AG04450 (cell line): ENCODE results near the gene DNAJC5G. TPM values are rescaled to one million over a fixed set of nuclear protein-coding genes. Genes with fewer than 3 reads are reported as not detected.

Source experiments
- CTCF ChIA-PET: fragments of 300-600, 350-600 bp; formaldehyde crosslinking; extraction: SDS; loops from one replicate; lab custom pipeline; 2022; ENCODE audit warnings: antibody characterized with exemption, inconsistent platforms; lab: Charles Lee
- POLR2A ChIA-PET: fragments of 350-600 bp; formaldehyde crosslinking; extraction: SDS; loops from one replicate; lab custom pipeline; 2021; ENCODE audit warnings: antibody characterized with exemption, inconsistent platforms; lab: Yijun Ruan, JAX
- DNase-seq: peaks from one replicate; pipeline ENCODE4 v3.0.0-alpha.2; 2011; ENCODE audit warnings: low read depth, low spot score
- H3K27ac ChIP-seq: one replicate; pipeline ENCODE4 v1.5.1; 2012; ENCODE audit warnings: low read depth, low read length, control low read depth
- H3K27me3 ChIP-seq: one replicate; pipeline ENCODE4 v1.6.0; 2012; ENCODE audit warnings: low read length; ENCODE audit not compliant: control insufficient read depth, insufficient read depth
- H3K4me3 ChIP-seq: 2 replicates; pipeline ENCODE4 v1.5.1; 2011; ENCODE audit warnings: mild to moderate bottlenecking, low read depth, low read length, control low read depth
- H3K9me3 ChIP-seq: 2 replicates; pipeline ENCODE4 v1.5.1; 2012; ENCODE audit warnings: low read length; ENCODE audit not compliant: control insufficient read depth, insufficient read depth
- CTCF ChIP-seq: IDR thresholded peaks from 2 replicates; pipeline ENCODE4 v1.5.1; 2011; ENCODE audit warnings: low read depth, low read length, control low read depth, inconsistent platforms
- polyA plus RNA-seq: library from polyadenylated mRNA; depleted of rRNA; stranded (reverse); fragments of >200 nt; gene quantifications from 2 replicates; pipeline ENCODE4 v1.2.3, GENCODE V29; 2011; rRNA removed

Gene DNAJC5G
- polyA plus RNA-seq, 1 experiment, result not detected

GRCh38 chr2:27323596-27324285 is 48.5 kb downstream of the DNAJC5G start:
- peak overlapping the region; percentile 95 for H3K27ac ChIP-seq
- H3K27me3 ChIP-seq, result no peaks in the 10 kb centered on the region
- TF ChIP-seq CTCF, result no peak
- H3K9me3 ChIP-seq, result no peaks in the 10 kb centered on the region
- POLR2A ChIA-PET, result interaction anchor here (0.8 to 2.0 kb wide), 3 partner anchors 12 to 189 kb away, joined by 3 to 9 read pairs (median 3); partner anchors contain the start of gene PREB
- peak overlapping the region; percentile 90 for H3K4me3 ChIP-seq
- CTCF ChIA-PET, result interaction anchor here (1.4 to 3.4 kb wide), 3 partner anchors 20 to 44 kb away, joined by 5 to 18 read pairs (median 5); partner anchors contain the start of gene GTF3C2
- no peak for DNase-seq

- H3K4me3 ChIP-seq, result no peak overlapping the region
- CTCF ChIA-PET, result interaction anchor here (1.0 kb wide), 1 partner anchor 73 kb away, joined by 4 read pairs; no protein-coding TSS in a partner anchor
- no peaks in the 10 kb centered on the region for H3K9me3 ChIP-seq
- POLR2A ChIA-PET, result interaction anchor here (0.6 kb wide), 1 partner anchor 92 kb away, joined by 3 read pairs; no protein-coding TSS in a partner anchor
- no peak for DNase-seq
- no peak overlapping the region for H3K27ac ChIP-seq
- H3K27me3 ChIP-seq, result no peaks in the 10 kb centered on the region
- no peak for TF ChIP-seq CTCF
Measured at GRCh38 chr2:27324720-27325119, 49.5 kb downstream of the DNAJC5G start.

Other genes starting within 250 kb of the DNAJC5G start
- 121 and 145 TPM in 2 replicates for gene TMEM214, start 242.5 kb upstream of the DNAJC5G start, polyA plus RNA-seq
- 40.9 and 41.6 TPM in 2 replicates for gene AGBL5, start 223.8 kb upstream of the DNAJC5G start, polyA plus RNA-seq
- 679 and 783 TPM in 2 replicates for gene OST4, start 203.8 kb upstream of the DNAJC5G start, polyA plus RNA-seq
- 68.3 and 96.0 TPM in 2 replicates for gene EMILIN1, start 196.8 kb upstream of the DNAJC5G start, polyA plus RNA-seq
- 0.37 and 0.79 TPM in 2 replicates for gene KHK, start 188.7 kb upstream of the DNAJC5G start, polyA plus RNA-seq
- gene CGREF1, start 156.3 kb upstream of the DNAJC5G start, polyA plus RNA-seq, result 0.71 and 0.74 TPM in 2 replicates
- 0.10 TPM in 1 of 2 replicates, not detected in the other for gene ABHD1, start 151.6 kb upstream of the DNAJC5G start, polyA plus RNA-seq
- gene PREB, start 140.8 kb upstream of the DNAJC5G start, polyA plus RNA-seq, result 44.9 and 57.3 TPM in 2 replicates
- gene PRR30, start 136.0 kb upstream of the DNAJC5G start, polyA plus RNA-seq, result not detected in 2 replicates
- gene TCF23, start 126.4 kb upstream of the DNAJC5G start, polyA plus RNA-seq, result not detected in 2 replicates
- gene ATRAID, start 63.4 kb upstream of the DNAJC5G start, polyA plus RNA-seq, result 219 and 233 TPM in 2 replicates
- 22.0 and 23.2 TPM in 2 replicates for gene SLC5A6, start 63.2 kb upstream of the DNAJC5G start, polyA plus RNA-seq
- gene CAD, start 58.1 kb upstream of the DNAJC5G start, polyA plus RNA-seq, result 17.8 and 23.4 TPM in 2 replicates
- 0.04 and 0.07 TPM in 2 replicates for gene SLC30A3, start 12.4 kb upstream of the DNAJC5G start, polyA plus RNA-seq
- gene TRIM54, start 7.0 kb downstream of the DNAJC5G start, polyA plus RNA-seq, result 0.05 TPM in 1 of 2 replicates, not detected in the other
- 0.40 TPM in 1 of 2 replicates, not detected in the other for gene UCN, start 33.0 kb downstream of the DNAJC5G start, polyA plus RNA-seq
- 183 and 191 TPM in 2 replicates for gene MPV17, start 47.7 kb downstream of the DNAJC5G start, polyA plus RNA-seq
- gene GTF3C2, start 81.3 kb downstream of the DNAJC5G start, polyA plus RNA-seq, result 39.0 TPM in 2 replicates
- gene EIF2B4, start 94.9 kb downstream of the DNAJC5G start, polyA plus RNA-seq, result 43.0 and 52.2 TPM in 2 replicates
- 123 and 137 TPM in 2 replicates for gene SNX17, start 95.2 kb downstream of the DNAJC5G start, polyA plus RNA-seq
- 7.4 and 11.1 TPM in 2 replicates for gene ZNF513, start 105.3 kb downstream of the DNAJC5G start, polyA plus RNA-seq
- 48.6 and 49.5 TPM in 2 replicates for gene PPM1G, start 134.2 kb downstream of the DNAJC5G start, polyA plus RNA-seq
- gene NRBP1, start 153.2 kb downstream of the DNAJC5G start, polyA plus RNA-seq, result 181 and 182 TPM in 2 replicates
- gene KRTCAP3, start 166.9 kb downstream of the DNAJC5G start, polyA plus RNA-seq, result 0.32 and 0.60 TPM in 2 replicates
- gene IFT172, start 214.3 kb downstream of the DNAJC5G start, polyA plus RNA-seq, result 20.4 and 24.8 TPM in 2 replicates
- gene FNDC4, start 219.8 kb downstream of the DNAJC5G start, polyA plus RNA-seq, result 12.3 and 12.4 TPM in 2 replicates
- 0.14 and 0.36 TPM in 2 replicates for gene GCKR, start 221.4 kb downstream of the DNAJC5G start, polyA plus RNA-seq